Stimulated activated CD4-positive, alpha-beta T cell treated with anti-CD3 and anti-CD28 coated beads, Interleukin-15, amount 100 ng/mL, for 48 hours (primary cell): ENCODE results near the gene FUBP3.
A peak's percentile ranks its signal among the peaks of the same experiment; 100 is the strongest.

Experiments
- DNase-seq, 2 donors: peaks; one replicate each; pipeline ENCODE4 v3.0.0-alpha.2; 2020; ENCODE audit warnings: low read depth in 2 of 2

The FUBP3 gene

GRCh38 chr9:130662099-130662969, 83.0 kb downstream of the FUBP3 start:
- no peak for DNase-seq

GRCh38 chr9:130662970-130663257, 83.5 kb downstream of the FUBP3 start:
- no peak for DNase-seq

DNA sequence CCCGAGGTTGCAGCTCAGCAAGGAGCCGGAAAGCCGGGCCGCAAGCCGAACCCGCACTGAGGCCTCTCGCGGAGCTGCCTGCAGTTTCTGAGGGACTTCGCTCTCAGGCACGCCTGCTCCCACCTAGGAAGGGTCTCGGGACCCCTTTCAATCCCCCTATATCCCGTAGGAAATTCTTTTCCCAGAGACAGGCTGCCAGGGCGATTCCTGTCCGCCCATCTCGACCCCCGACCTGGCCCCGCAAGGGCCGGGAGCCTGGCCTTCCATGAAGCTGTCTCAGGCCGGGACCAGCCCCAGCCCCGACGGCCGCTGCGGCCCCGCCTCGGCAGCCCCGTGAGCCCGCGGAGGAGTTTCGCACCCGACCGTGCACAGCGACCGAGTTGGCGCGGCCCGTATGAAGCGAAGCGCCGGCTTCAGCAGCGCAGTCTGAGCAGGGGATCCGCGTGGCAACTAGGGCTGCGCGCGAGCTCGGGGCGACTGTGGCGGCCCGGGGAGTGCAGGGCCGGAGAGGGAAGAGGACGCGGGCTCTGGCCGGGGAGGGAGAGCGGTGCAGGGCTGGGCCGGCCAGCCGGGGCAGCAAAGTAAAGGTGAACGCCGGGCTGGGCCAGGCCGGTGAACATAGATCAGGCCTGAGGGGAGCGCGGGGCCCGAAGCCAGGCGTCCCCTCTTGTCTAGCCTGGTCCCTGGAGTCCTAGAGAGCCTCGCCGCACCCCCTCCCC, 84.0 kb downstream of the FUBP3 start:
- no peak for DNase-seq

DNA sequence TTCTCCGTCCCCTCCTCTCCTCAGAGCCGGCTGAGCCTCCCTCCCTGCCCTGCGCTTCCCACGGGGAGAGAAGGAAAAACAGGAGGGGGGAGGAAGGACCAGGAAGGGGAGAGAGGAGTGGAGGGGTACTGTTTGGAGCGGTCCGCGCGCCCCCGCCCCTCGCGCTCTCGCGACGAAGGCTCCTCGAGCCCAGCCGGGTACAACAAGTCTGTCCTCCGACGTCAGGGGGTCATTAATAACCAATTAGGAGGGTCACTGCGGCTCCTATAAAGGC, 84.5 kb downstream of the FUBP3 start:
- no peak for DNase-seq

DNA sequence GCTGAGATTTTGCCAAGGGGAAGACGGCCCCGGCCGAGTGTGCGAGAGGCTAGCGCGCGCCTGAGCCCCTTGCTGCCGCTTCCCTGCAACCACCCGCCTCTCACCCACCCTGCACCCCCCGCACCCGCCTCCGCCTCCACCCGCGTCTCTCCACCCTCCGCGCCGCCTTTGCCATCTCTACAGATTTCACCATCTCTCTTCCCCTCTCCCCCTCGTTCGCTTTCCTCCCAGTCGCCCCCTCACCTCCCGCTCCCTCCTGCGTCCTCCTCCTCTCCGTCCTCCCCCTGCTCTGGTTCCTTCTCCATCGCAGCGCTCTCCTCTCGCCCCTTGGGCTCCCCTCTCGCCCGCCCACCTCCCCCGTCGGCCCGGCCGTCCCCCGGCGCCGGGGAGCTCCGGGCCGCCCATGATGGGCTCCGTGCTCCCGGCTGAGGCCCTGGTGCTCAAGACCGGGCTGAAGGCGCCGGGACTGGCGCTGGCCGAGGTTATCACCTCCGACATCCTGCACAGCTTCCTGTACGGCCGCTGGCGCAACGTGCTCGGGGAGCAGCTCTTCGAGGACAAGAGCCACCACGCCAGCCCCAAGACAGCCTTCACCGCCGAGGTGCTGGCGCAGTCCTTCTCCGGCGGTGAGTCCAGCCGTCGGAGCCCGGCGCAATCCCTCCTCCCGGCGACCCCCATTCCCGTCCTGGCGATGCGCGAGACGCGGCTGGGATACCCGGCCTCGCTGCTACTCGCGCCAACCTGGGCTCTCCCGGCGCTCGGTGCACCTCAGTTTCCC, 85.1 kb downstream of the FUBP3 start, which contains the start of gene PRDM12:
Gene PRDM12, plus strand, starts transcription at position 344 of the 778 bp plus-strand sequence. Its CDS starts 60 bp downstream, at position 404.
- DNase-seq = no peak

DNA sequence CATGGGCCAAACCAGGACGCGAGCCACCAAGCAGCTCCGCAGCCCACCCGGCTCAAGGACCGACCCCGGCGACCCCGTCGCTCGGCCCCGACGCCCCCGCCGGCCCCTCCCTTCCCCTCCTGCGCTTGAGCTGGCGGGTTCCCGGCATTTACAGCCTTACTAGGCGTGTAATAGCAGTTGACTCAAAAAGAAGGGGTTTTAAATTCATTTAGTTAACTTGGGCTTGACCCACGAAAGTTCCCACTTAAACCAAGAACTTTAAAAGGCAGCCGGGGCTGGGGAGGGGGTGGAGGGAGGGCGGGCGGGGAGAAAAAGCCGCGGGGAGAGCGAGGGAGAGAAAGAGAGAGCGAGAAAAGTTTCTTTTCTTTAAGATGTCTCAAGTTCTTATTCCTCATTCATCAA, 85.7 kb downstream of the FUBP3 start:
- no peak for DNase-seq

DNA sequence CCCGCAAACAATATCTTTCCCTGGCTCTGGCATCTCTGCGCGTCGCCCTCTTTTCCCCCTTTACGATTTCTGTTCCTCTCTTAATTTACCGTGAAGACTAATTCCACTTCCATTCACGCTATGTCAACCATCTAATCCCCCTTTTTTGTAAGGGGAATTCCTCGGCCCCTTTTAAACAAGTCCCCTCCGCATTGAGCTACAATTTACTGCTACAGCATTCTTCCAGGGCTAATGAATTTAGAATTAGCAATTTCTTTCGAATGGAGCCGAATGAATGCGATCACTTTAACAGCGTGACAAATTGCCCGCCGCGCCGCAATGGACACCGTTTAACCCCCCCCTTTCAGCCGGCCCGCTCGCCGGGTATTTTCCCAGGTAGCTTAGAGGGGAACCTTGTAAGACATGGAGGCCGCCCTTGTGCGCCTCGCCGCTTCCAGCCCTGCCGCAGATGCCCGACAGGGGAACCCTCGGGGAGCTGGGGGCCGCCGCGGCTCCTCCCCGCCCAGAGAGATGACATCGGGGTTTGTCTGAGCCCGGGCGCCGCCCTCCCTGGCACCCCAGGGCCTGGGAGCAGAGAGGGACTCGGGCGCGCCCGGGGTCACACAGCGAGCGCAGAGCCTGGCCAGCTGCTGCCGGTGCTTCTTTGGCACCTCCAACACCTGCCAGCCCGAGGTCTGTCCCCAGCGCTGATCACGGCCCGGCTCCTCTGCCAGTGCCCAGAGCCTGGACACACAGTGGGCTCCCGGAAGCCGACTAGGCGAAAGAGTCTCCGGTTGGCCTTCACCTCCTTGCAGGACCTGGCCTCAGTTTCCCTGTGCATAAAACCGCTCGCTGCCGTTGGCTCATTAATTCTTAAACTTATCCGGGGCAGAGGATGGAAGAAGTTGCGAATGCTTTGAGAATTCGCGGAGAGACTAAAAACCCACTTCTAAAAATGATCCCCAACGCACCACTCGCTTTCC, 86.3 kb downstream of the FUBP3 start:
- DNase-seq = no peak

- no peak for DNase-seq
Observed at GRCh38 chr9:130666393-130667119, 87.2 kb downstream of the FUBP3 start.

DNA sequence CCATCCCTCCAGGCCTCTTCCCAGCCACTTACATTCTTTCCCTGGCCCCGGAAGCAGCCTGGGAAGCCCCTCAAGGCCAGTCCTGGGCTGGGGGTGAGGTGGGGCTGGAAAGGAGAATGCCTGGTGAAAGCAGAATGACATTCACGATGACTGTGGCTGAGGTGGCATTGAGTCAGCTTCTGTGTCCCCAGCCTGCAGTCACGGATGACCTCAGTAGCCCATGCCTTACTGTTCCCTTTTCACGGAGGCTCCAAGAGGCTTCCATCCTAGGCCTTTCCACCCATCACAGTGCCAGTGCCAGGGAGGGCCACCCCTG, 87.7 kb downstream of the FUBP3 start:
- no peak for DNase-seq

- no peak for DNase-seq
Observed at GRCh38 chr9:130668196-130668595, 88.8 kb downstream of the FUBP3 start.

DNA sequence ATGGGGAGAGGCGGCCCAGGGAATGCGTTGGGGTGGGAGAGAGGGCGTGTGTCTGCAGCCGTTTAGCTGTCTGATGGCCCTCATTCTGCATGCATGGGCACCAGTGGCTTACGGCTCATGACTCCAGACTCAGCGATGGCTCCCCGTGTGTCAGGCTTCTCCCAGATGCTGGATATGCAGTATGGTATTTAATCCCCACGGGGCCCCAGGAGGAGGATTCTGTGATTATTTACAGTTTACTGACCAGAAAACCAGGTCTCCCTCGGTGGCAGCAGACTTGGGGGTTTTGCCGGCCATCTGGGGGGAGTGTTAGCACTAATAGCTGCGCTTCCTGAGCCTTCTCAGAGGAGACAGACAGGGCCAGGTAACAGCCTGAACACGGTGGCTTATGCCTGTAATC, 89.3 kb downstream of the FUBP3 start:
- DNase-seq = no peak

DNA sequence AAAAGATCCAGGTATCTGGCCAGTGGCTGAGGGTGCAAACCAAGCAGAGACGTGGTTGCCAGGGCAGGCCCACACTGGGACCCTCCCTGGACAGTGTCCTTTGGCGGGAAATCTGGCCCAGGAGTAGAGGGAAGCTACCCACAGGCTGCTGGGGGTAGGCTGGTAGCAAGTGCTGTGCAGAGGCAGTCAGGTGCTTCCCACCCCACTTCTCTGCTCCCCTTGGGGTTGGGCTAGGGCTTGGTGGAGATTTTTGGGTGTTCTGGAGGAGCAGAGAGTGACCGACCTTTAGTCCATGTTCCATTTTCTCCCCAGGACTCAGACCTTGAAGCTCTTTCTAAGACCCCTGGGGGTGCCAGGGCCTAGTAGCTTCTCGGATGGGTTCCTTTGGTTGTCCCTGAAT, 90.6 kb downstream of the FUBP3 start:
- no peak for DNase-seq

GRCh38 chr9:130670644-130671043, 91.3 kb downstream of the FUBP3 start:
- DNase-seq = no peak

- DNase-seq = no peak
Observed at GRCh38 chr9:130672466-130672865, 93.1 kb downstream of the FUBP3 start.

DNA sequence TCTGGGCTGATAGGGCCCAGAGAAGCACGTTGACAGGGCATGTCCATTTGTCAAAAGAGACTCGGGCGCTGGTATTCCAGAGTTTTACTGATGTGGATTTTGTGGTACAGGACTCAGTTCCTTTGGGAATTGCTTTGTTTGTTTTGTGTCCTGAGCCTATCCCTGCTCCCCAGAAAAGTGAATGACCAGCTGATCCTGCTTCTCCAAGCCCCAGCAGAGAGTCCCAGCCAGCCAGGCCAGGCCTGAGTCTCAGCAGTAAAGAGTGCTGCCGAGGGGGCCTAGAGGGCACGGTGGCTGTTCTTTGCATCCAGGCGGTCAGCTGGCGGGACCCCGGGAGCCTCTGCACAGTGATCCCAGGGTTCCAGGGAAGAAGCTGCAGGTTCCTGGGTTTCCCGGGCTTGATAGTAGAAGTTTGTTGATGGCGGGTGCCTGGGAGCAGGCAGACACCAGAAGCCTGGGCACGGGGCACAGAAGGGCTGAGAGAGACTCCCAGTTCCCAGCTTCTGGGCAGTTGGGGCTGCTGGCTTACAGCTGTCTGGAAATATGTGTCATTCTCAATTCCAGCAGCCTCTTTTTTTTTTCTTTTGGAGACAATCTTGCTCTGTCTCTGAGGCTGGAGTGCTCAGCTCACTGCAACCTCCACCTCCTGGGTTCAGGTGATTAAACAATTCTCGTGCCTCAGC, 93.7 kb downstream of the FUBP3 start:
- no peak for DNase-seq

GRCh38 chr9:130675396-130675795, 96.0 kb downstream of the FUBP3 start:
- no peak for DNase-seq

DNA sequence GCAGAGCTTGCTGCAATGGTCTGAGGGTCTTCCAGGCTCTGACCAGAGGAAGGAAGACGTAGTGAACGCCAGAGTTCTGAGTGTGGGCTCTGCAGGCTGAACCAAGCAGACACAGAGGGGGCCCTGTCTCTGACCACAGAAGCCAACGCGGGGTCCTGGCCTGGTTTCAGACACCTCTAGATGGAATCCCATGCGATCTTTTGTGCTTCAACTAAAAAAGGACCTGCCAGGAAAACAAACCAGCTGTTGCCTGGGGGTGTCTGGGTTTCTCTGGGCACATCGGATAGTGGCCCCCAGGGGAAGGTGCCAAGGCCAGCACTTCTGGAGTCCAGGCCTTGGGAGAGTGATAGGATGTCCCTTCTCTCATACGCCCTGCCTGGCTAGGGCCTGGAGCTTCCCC, 97.9 kb downstream of the FUBP3 start:
- no peak for DNase-seq

GRCh38 chr9:130680836-130681768, 101.7 kb downstream of the FUBP3 start:
- peak; percentile 38 to 54 for DNase-seq

GRCh38 chr9:130681769-130682420, 102.5 kb downstream of the FUBP3 start:
- no peak for DNase-seq
